ENCODE results near the gene DUSP18.
"Not testable (repeated sequence)": the region's sequence is repeated elsewhere in the genome, so short reads cannot be mapped to it uniquely, and the experiment has no call there.

DUSP18 gene

GRCh38 chr22:30667494-30668385 is at the start of gene DUSP18:
Gene DUSP18 (minus strand): TSS chr22:30667875. CDS start chr22:30664003, 3,872 bp downstream.
- DNase-seq (ENCODE audit: low read depth in 3 of 3, low spot score in 1 of 3): peak; percentile 82 to 97 (median 92)

GRCh38 chr22:30714062-30714461 is 46.4 kb upstream of the DUSP18 start:
- no peak for DNase-seq (ENCODE audit: low read depth in 3 of 3, low spot score in 1 of 3)

- no peak for DNase-seq (ENCODE audit: low read depth in 3 of 3, low spot score in 1 of 3)
Measured at GRCh38 chr22:30712094-30712493, 44.4 kb upstream of the DUSP18 start.

GRCh38 chr22:30709980-30710379 is 42.3 kb upstream of the DUSP18 start:
- not testable (repeated sequence) for DNase-seq (ENCODE audit: low read depth in 3 of 3, low spot score in 1 of 3)

- DNase-seq (ENCODE audit: low read depth in 3 of 3, low spot score in 1 of 3): no peak
Measured at GRCh38 chr22:30705710-30706651, 38.3 kb upstream of the DUSP18 start.

- DNase-seq (ENCODE audit: low read depth in 3 of 3, low spot score in 1 of 3): no peak
Measured at GRCh38 chr22:30704978-30705377, 37.3 kb upstream of the DUSP18 start.

GRCh38 chr22:30702856-30703255 is 35.2 kb upstream of the DUSP18 start:
- no peak for DNase-seq (ENCODE audit: low read depth in 3 of 3, low spot score in 1 of 3)

GRCh38 chr22:30701872-30702271 is 34.2 kb upstream of the DUSP18 start:
- no peak for DNase-seq (ENCODE audit: low read depth in 3 of 3, low spot score in 1 of 3)

GRCh38 chr22:30697975-30698374 is 30.3 kb upstream of the DUSP18 start:
- DNase-seq (ENCODE audit: low read depth in 3 of 3, low spot score in 1 of 3): no peak

GRCh38 chr22:30695871-30696655 is 28.4 kb upstream of the DUSP18 start:
- DNase-seq (ENCODE audit: low read depth in 3 of 3, low spot score in 1 of 3): no peak

- no peak for DNase-seq (ENCODE audit: low read depth in 3 of 3, low spot score in 1 of 3)
Measured at GRCh38 chr22:30695351-30695851, 27.7 kb upstream of the DUSP18 start.

GRCh38 chr22:30694640-30695350 is 27.1 kb upstream of the DUSP18 start, which contains the start of gene OSBP2:
Gene OSBP2 (plus strand): TSS chr22:30694874. CDS start chr22:30694910, 36 bp downstream.
- DNase-seq (ENCODE audit: low read depth in 3 of 3, low spot score in 1 of 3): peak in 1 of 3 donors; percentile 8

GRCh38 chr22:30694171-30694639 is 26.5 kb upstream of the DUSP18 start:
- peak in 2 of 3 donors; percentile 2 to 46 for DNase-seq (ENCODE audit: low read depth in 3 of 3, low spot score in 1 of 3)

GRCh38 chr22:30691204-30691603 is 23.5 kb upstream of the DUSP18 start:
- DNase-seq (ENCODE audit: low read depth in 3 of 3, low spot score in 1 of 3): no peak

GRCh38 chr22:30689622-30690021 is 21.9 kb upstream of the DUSP18 start:
- DNase-seq (ENCODE audit: low read depth in 3 of 3, low spot score in 1 of 3): no peak

GRCh38 chr22:30687358-30687757 is 19.7 kb upstream of the DUSP18 start:
- DNase-seq (ENCODE audit: low read depth in 3 of 3, low spot score in 1 of 3): no peak

GRCh38 chr22:30685178-30685577 is 17.5 kb upstream of the DUSP18 start:
- no peak for DNase-seq (ENCODE audit: low read depth in 3 of 3, low spot score in 1 of 3)

GRCh38 chr22:30681831-30682230 is 14.2 kb upstream of the DUSP18 start:
- DNase-seq (ENCODE audit: low read depth in 3 of 3, low spot score in 1 of 3): no peak

- no peak for DNase-seq (ENCODE audit: low read depth in 3 of 3, low spot score in 1 of 3)
Measured at GRCh38 chr22:30680991-30681770, 13.5 kb upstream of the DUSP18 start.

Measured in stimulated activated CD4-positive, alpha-beta T cell treated with anti-CD3 and anti-CD28 coated beads, TNF-alpha, amount 100 ng/mL, for 1 hour (primary cell).